HG03378 (cell line): ENCODE data around the gene CWH43.
"Not testable (repeated sequence)": the region's sequence is repeated elsewhere in the genome, so short reads cannot be mapped to it uniquely, and the experiment has no call there.

Experiments used
- ATAC-seq: cut with Tn5 transposase; IDR thresholded peaks from one replicate; pipeline ENCODE4 v1.9.1; 2021; ENCODE audit warnings: mild to moderate bottlenecking, moderate library complexity; ENCODE audit not compliant: unreplicated experiment

Gene CWH43

GRCh38 chr4:49096215-49096614 lies 110.1 kb downstream of the CWH43 start:
- not testable (repeated sequence) for ATAC-seq

GRCh38 chr4:49096627-49097026 lies 110.6 kb downstream of the CWH43 start:
- peak; percentile 30 for ATAC-seq

DNA sequence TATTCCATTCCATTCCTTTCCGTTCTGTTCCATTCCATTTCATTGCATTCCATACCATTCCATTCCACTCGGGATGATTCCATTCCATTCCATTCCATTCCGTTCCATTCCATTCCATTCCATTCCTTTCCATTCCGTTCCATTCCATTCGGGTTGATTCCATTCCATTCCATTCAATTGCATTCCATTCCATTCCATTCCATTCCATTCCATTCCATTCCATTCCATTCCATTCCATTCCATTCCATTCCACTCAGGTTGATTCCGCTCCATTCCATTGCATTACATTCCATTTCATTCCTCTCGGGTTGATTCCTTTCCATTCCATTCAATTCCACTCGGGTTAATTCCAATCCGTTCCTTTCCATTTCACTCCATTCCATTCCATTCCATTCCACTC lies 111.0 kb downstream of the CWH43 start:
- ATAC-seq, result peak; percentile 19

DNA sequence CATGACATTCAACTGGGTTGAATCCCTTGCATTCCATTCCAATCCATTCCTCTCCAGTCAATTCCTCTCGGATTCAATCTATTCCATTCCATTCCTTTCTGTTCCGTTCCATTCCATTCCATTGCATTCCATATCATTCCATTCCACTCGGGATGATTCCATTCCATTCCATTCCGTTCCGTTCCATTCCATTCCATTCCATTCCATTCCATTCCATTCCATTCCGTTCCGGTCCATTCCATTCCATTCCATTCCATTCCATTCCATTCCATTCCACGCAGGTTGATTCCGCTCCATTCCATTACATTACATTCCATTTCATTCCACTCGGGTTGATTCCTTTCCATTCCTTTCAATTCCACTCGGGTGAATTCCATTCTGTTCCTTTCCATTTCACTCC lies 111.4 kb downstream of the CWH43 start:
- not testable (repeated sequence) for ATAC-seq

GRCh38 chr4:49098034-49098759 lies 112.1 kb downstream of the CWH43 start:
- ATAC-seq, result not testable (repeated sequence)

- not testable (repeated sequence) for ATAC-seq
Measured at GRCh38 chr4:49099831-49100444, 113.9 kb downstream of the CWH43 start.

DNA sequence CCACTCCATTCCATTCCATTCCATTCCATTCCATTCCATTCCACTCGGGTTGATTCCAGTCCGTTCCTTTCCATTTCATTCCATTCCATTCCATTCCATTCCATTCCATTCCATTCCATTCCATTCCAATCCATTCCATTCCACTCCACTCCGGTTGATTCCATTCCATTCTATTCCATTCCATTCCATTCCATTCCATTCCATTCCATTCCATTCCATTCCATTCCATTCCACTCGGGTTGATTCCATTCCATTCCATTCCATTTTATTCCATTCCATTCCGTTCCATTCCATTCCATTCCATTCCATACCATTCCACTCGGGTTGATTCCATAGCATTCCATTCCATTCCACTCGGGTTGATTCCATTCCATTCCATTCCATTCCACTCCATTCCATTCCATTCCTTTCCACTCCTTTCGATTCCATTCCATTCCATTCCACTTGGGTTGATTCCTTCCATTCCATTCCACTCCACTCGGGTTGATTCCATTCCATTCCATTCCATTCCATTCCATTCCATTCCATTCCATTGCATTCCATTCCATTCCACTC lies 116.3 kb downstream of the CWH43 start:
- ATAC-seq, result peak; percentile 24

DNA sequence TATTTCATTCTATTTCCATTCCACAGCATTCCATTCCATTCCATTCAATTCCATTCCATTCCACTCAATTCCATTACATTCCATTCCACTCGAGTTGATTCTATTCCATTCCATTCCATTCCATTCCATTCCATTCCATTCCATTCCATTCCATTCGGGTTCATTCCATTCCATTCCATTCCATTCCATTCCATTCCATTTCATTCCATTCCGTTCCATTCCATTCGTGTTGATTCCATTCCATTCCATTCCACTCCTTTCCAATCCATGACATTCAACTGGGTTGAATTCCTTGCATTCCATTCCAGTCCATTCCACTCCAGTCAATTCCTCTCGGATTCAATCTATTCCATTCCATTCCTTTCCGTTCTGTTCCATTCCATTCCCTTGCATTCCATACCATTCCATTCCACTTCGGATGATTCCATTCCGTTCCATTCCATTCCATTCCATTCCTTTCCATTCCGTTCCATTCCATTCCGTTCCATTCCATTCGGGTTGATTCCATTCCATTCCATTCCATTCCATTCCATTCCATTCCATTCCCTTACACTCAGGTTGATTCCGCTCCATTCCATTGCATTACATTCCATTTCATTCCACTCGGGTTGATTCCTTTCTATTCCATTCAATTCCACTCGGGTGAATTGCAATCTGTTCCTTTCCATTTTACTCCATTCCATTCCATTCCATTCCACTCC lies 117.5 kb downstream of the CWH43 start:
- peak; percentile 22 for ATAC-seq

GRCh38 chr4:49104231-49104930 lies 118.3 kb downstream of the CWH43 start:
- not testable (repeated sequence) for ATAC-seq

GRCh38 chr4:49105248-49105904 lies 119.3 kb downstream of the CWH43 start:
- peak; percentile 14 for ATAC-seq

GRCh38 chr4:49107262-49107661 lies 121.2 kb downstream of the CWH43 start:
- ATAC-seq, result not testable (repeated sequence)

DNA sequence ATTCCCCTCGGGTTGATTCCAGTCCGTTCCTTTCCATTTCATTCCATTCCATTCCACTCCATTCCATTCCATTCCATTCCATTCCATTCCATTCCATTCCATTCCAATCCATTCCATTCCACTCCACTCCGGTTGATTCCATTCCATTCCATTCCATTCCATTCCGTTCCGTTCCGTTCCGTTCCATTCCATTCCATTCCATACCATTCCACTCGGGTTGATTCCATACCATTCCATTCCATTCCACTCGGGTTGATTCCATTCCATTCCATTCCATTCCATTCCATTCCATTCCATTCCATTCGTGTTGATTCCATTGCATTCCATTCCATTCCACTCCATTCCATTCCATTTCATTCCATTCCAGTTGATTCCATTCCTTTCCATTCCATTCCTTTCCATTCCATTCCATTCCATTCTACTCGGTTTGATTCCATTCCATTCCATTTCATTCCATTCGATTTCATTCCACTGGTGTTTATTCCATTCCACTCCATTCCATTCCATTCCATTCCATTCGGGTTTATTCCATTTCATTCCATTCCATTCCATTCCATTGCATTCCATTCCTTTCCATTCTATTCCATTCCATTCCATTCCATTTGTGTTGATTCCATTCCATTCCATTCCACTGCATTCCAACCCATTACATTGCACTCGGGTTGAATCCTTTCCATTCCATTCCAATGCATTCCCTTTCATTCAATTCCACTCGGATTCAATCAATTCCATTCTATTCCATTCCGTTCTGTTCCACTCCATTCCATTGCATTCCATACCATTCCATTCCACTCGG lies 122.3 kb downstream of the CWH43 start:
- peak; percentile 37 for ATAC-seq

GRCh38 chr4:49109567-49110166 lies 123.6 kb downstream of the CWH43 start:
- ATAC-seq, result peak; percentile 36

DNA sequence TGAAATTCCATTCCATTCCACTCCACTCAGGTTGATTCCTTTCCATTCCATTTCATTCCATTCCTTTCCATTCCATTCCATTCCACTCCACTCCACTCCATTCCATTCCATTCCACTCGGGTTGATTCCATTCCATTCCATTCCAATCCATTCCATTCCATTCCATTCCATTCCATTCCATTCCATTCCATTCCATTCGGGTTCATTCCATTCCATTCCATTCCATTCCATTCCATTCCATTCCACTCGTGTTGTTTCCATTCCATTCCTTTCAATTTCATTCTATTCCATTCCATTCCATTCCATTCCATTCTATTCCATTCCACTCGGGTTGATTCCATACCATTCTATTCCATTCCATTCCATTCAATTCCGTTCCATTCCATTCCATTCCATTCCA lies 124.5 kb downstream of the CWH43 start:
- ATAC-seq, result peak; percentile 51
